Rectal smooth muscle tissue (tissue), 1 donor: ENCODE data around the gene SHBG.

Experiments
- H3K27ac ChIP-seq: one replicate; pipeline ENCODE4 v1.7.0; 2013; ENCODE audit warnings: low read depth, low read length, inconsistent platforms
- H3K27me3 ChIP-seq: one replicate; pipeline ENCODE4 v1.7.0; 2013; ENCODE audit warnings: low read length; ENCODE audit not compliant: control insufficient read depth, insufficient read depth
- H3K36me3 ChIP-seq: one replicate; pipeline ENCODE4 v1.7.0; 2013; ENCODE audit warnings: low read length; ENCODE audit not compliant: control insufficient read depth, insufficient read depth
- H3K4me1 ChIP-seq: one replicate; pipeline ENCODE4 v1.7.0; 2013; ENCODE audit warnings: low read length; ENCODE audit not compliant: control insufficient read depth, insufficient read depth
- H3K4me3 ChIP-seq: one replicate; pipeline ENCODE4 v1.7.0; 2013; ENCODE audit warnings: low read length
- H3K9ac ChIP-seq: one replicate; pipeline ENCODE4 v1.7.0; 2013; ENCODE audit warnings: low read length

SHBG gene, protein sequence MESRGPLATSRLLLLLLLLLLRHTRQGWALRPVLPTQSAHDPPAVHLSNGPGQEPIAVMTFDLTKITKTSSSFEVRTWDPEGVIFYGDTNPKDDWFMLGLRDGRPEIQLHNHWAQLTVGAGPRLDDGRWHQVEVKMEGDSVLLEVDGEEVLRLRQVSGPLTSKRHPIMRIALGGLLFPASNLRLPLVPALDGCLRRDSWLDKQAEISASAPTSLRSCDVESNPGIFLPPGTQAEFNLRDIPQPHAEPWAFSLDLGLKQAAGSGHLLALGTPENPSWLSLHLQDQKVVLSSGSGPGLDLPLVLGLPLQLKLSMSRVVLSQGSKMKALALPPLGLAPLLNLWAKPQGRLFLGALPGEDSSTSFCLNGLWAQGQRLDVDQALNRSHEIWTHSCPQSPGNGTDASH

DNA sequence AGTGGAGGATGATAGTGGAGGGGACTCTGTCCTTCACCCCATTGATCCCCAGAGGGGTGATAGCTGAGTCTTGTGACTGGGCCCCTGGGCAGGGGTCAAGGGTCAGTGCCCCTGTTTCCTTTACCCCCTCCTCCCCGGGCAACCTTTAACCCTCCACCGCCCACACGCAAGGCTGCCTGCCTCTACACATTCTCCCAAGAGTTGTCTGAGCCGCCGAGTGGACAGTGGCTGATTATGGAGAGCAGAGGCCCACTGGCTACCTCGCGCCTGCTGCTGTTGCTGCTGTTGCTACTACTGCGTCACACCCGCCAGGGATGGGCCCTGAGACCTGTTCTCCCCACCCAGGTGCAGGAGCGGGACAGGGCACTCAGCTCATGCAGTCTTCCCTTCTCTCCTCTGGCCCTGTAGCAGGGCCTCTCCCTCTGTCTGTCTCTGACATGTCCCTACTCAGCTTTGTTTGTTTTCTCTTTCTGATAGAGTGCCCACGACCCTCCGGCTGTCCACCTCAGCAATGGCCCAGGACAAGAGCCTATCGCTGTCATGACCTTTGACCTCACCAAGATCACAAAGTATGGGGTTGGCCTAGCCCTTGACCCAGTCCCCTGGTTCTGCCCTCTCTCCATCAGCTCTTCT lies at the start of gene SHBG:
SHBG (plus strand) TSS at position 197 of the 633 bp plus-strand sequence; CDS start at position 235, 38 bp downstream.
- Histone ChIP-seq H3K4me3 (no peak within 1 kb of the TSS), H3K27ac (no peak within 1 kb of the TSS), H3K9ac (no peak within 1 kb of the TSS), H3K4me1 (peaks cover 3% of the 10 kb centered on the region), H3K27me3 (no peaks in the 10 kb centered on the region), H3K36me3 (no peaks in the 10 kb centered on the region)

- H3K36me3 ChIP-seq = peaks cover 35% of the 10 kb centered on the region
- H3K27ac ChIP-seq = peak overlapping the region; percentile 58
- H3K4me3 ChIP-seq = peak overlapping the region; percentile 35
- peaks cover 16% of the 10 kb centered on the region for H3K4me1 ChIP-seq
- no peaks in the 10 kb centered on the region for H3K27me3 ChIP-seq
- no peak overlapping the region for H3K9ac ChIP-seq
Observed at GRCh38 chr17:7580604-7581575, 49.0 kb upstream of the SHBG start.

DNA sequence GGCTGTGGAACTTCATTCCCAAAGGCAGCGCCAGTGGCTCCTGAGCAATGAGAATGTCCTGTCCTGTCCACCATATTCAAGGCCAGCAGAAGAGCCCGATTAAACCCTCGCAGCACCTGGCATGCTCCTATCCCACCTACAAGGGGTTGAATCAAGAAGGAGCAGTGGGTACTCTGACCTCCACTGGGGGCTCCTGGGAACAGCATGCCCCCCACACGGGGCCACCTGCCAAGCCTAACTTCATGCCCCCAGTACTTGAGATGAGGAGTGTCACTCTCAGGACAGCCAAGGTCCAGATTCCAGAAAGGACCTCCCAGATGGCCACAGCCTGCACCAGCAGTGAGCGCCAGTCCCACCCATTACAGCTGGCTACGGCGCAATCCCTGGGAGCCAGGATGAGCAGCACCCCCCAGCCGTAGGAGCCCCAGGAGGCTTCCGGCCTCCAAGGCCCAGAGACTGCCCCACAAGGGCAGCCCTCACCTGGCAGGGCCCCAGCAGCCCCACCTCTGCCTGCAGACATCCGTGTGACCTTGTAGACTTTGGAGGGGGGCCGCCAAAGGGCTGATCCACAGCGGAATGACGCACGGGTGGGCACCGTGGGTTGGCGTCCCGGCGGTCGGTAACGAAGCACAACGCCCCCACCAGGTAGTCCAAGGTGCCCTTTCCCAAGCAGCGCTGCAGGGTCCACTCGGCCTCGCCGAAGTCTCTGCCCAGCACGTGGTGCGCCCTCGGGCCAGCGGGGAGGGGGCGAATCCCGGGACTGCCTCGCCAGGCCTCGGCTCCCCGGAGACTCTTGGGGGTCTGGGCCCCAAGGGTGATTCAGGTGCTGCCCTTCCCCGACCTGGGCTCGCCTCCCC lies 47.3 kb upstream of the SHBG start:
- peaks cover 16% of the 10 kb centered on the region for H3K4me1 ChIP-seq

GRCh38 chr17:7583253-7584109 lies 46.5 kb upstream of the SHBG start, which contains the start of gene MPDU1:
Gene MPDU1, plus strand, starts transcription at chr17:7583852. Its CDS starts 11 bp downstream, at chr17:7583863.
- H3K27me3 ChIP-seq = no peaks in the 10 kb centered on the region
- peak within 1 kb of the TSS; percentile 73 for H3K4me3 ChIP-seq
- peaks cover 12% of the 10 kb centered on the region for H3K36me3 ChIP-seq
- H3K27ac ChIP-seq = peak within 1 kb of the TSS; percentile 92
- H3K4me1 ChIP-seq = peaks cover 17% of the 10 kb centered on the region
- H3K9ac ChIP-seq = peak within 1 kb of the TSS; percentile 68

More for the DNA sequence above, 47.3 kb upstream of the SHBG start:
- Histone ChIP-seq H3K27ac (peak overlapping the region; percentile 92), H3K9ac (no peak overlapping the region), H3K36me3 (peaks cover 18% of the 10 kb centered on the region), H3K4me3 (peak overlapping the region; percentile 73), H3K27me3 (no peaks in the 10 kb centered on the region)

DNA sequence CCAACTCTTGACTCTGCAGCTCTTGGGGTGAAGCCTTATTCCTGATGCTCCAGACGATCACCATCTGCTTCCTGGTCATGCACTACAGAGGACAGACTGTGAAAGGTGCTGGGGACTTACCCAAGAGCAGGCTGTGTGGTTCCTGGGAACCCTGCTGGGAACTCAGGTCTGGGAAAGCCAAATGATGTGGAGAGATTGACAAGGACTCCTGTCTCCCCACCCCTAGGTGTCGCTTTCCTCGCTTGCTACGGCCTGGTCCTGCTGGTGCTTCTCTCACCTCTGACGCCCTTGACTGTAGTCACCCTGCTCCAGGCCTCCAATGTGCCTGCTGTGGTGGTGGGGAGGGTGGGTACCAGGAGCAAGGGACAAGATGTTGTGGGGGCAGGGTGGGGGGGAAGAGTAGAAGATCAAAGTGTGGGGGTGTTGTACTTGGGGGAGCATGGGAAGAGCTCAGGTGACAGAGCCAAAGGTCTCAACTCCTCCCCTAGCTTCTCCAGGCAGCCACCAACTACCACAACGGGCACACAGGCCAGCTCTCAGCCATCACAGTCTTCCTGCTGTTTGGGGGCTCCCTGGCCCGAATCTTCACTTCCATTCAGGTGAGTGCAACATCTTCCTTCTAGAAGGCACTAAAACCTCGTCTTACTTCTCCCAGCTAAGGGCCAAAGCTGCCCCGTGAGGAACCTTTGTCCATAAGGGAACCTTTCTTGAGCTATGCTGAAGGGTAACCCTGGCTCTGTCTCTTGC lies 43.1 kb upstream of the SHBG start:
- H3K36me3 ChIP-seq = peaks cover 4% of the 10 kb centered on the region
- no peaks in the 10 kb centered on the region for H3K27me3 ChIP-seq
- no peak overlapping the region for H3K4me3 ChIP-seq
- H3K4me1 ChIP-seq = peaks cover 21% of the 10 kb centered on the region
- H3K9ac ChIP-seq = no peak overlapping the region
- no peak overlapping the region for H3K27ac ChIP-seq

DNA sequence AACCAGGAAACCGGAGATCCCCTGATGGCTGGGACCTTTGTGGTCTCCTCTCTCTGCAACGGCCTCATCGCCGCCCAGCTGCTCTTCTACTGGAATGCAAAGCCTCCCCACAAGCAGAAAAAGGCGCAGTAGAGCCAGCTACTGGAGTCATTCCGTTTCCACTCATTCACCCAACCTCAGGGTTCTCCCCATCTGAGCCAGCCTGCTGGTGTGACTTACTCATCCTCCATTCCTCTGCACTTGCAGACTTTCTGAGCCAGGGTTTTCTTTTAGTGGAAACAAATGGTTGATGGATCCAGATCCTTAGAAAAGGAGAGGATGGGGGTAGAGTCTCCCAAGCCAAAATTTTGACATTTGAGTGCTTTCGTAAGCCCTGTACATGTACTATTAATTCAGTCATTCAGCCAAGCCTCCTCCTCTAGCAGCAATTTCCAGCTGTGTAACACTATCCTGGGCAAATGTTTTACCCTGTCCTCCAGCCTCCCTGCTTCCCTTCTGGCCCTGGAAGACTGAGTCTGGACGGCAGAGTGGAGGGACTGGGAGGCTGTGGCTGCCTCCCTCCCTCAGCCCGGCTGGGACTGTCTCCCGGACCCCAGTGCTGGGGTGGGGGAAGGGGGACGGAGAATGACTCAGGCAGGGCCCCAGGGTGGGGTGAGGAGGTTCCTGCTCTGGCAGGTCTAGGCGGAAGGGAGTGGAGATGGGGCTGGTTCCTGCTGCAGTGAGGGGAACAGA lies 42.3 kb upstream of the SHBG start:
- Histone ChIP-seq H3K4me3 (no peak overlapping the region), H3K9ac (no peak overlapping the region), H3K27me3 (no peaks in the 10 kb centered on the region), H3K27ac (no peak overlapping the region), H3K4me1 (peaks cover 15% of the 10 kb centered on the region), H3K36me3 (peaks cover 12% of the 10 kb centered on the region)

GRCh38 chr17:7588553-7589203 lies 41.3 kb upstream of the SHBG start:
- Histone ChIP-seq H3K9ac (peak overlapping the region; percentile 46), H3K4me1 (peaks cover 7% of the 10 kb centered on the region), H3K36me3 (peaks cover 22% of the 10 kb centered on the region), H3K4me3 (peak overlapping the region; percentile 74), H3K27ac (peak overlapping the region; percentile 77), H3K27me3 (no peaks in the 10 kb centered on the region)

- H3K36me3 ChIP-seq = peaks cover 29% of the 10 kb centered on the region
- peak overlapping the region; percentile 32 for H3K9ac ChIP-seq
- peak overlapping the region; percentile 77 for H3K27ac ChIP-seq
- H3K4me1 ChIP-seq = peaks cover 7% of the 10 kb centered on the region
- H3K4me3 ChIP-seq = peak overlapping the region; percentile 74
- H3K27me3 ChIP-seq = no peaks in the 10 kb centered on the region
Observed at GRCh38 chr17:7589204-7589868, 40.6 kb upstream of the SHBG start.

DNA sequence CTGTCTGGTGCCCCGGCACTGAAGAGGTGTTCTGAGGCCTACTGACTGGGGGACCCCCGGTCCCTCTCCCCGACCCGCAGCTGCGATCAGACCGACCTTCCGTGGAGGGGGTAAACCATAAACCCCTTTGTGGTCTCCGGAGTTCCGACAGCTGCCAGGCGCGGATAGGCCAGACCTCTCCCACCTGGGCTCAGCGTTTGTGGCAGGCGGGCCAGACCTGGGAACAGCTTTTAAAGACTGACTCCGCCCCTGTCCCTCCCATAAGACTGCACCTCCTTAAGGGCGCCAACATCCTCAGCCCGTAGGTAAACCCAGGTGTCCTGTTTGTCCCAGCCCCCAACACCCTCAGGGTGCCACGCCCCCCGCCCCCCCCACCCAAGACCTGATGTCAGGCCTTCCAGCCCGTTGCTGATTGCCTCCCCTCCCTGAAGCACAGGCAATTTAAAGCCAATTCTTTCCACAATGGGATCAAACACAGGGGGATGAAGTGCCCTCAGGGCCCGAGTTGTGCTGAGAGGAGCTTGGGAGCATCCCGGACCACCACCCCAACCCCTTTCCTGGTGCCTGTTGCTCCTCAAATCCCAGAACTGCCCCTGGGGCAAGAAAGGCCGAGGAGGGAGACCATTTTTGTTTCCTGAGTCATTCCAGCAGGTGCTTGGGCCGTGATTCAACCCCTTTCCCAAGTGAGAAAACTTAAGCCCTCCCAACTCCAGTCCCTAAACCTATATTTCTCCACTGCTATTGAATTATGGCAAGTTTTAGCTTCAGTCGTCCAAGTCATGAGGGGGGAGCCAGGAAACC lies 39.8 kb upstream of the SHBG start, which contains the start of gene SOX15:
SOX15 (minus strand) TSS at position 204 of the 801 bp plus-strand sequence. CDS start 418 bp downstream, outside the sequence.
- Histone ChIP-seq H3K4me3 (peak within 1 kb of the TSS; percentile 74), H3K36me3 (peaks cover 36% of the 10 kb centered on the region), H3K27me3 (no peaks in the 10 kb centered on the region), H3K9ac (peak within 1 kb of the TSS; percentile 32), H3K27ac (peak within 1 kb of the TSS; percentile 77), H3K4me1 (peaks cover 7% of the 10 kb centered on the region)
